Measurements from ENCODE around the gene NASP.

Gene NASP

GRCh38 chr1:45621895-45622523 is 38.2 kb downstream of the NASP start:
- no peak for FAIRE-seq

DNA sequence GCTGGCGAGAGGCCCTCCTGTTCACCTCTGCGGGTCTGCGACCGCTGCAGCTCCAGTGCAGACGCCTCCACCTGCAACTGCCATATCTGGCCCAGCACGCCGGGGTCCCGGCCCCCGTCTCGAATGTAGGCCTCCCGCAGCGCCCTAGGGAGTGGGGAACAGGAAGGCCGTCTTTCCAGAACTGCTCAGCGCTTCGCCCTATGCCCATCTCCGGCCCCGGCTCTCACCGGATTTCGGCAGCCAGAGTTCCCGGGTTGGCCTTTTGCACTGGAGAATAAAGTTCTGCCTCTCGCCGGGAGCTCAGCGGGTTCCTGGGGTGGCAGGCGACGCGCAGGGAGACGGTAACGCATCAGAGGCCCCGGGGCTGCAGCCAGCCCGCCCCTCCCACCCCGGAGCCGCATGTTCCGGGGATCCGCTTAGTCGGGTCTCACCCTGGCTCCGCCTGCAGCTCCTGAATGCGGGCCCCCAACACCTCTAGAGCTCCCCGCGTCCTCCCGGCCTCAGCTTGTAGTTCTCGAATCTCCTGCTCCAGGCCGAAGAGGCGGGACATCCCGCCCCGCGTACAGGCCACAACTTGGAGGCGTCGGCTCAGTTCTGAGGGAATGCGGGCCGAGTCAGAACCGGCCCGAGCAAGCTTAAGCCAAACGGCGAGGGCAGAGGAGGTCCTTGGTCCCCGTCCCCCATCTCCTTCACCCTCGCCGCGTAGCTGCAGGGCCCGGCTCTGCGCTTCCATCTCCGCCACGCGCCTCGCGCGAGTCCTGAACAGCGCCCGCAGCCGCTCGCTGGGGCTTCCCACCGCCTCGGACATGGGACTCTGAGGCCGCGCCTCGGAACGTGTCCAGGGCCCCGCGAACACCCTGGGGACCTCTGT is 38.9 kb downstream of the NASP start:
- FAIRE-seq, result no peak

GRCh38 chr1:45623972-45624371 is 40.1 kb downstream of the NASP start, which contains the start of gene CCDC17:
TSS of gene CCDC17 (minus strand) at chr1:45624054. CDS start at chr1:45623909, 145 bp downstream.
- no peak for FAIRE-seq

DNA sequence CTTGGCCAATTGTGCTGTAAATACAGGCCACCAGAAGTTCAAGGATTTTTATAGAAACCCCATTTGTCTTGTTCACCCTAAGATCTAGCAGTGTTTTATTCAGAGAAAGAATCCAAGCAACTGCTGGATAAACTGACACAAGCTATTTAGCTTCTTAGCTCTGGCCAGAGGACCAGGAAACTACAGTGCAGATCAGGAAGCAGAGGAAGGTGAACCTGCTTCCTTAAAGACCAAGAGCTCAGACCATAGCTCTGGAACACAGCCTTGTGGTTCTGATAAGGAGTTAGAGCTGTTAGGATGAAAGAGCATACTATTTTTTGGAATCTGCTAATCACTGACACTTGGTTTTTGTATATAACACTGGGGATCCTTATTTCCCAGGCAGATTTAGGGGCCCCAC is 45.2 kb downstream of the NASP start:
- FAIRE-seq, result no peak

DNA sequence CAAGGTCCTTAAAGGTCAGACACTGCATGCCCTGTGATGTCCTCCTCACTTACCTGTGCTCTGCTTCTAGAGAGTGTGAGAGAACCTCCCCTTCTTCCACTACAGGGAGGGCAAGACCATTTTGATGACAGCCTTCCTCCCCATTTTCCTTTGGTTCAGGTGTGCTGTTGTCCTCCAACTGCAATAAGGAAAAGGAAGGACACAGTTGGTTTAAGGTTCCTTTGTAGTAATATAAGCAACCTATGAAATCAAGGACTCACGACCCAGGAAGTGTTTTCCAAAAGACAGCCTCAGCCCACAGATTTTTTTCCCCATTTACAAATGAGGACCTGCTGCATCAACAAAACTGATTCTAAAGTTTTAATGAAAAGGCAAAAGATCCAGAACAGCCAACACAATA is 46.6 kb downstream of the NASP start:
- no peak for FAIRE-seq

DNA sequence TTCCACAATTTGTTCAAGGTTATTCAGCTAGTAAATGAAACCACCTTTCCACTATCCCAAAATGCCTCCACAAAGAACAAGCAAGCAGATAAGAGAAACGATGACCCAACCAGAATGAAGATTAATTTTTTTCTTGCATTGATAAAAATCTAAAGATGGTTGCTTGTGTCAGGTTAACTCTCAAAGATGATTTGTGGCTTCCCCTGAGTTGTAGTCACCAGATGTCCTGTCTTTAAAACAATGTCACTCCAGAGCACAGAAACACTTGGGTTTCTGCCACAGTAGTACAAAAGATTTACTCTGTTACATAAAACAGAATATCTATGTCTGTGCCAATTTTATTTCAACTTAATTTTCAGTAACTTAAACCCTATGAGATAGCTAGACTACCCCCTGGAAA is 51.4 kb downstream of the NASP start:
- no peak for FAIRE-seq

- FAIRE-seq, result no peak
These were observed 56.5 kb downstream of the NASP start for GRCh38 chr1:45640293-45640692.

DNA sequence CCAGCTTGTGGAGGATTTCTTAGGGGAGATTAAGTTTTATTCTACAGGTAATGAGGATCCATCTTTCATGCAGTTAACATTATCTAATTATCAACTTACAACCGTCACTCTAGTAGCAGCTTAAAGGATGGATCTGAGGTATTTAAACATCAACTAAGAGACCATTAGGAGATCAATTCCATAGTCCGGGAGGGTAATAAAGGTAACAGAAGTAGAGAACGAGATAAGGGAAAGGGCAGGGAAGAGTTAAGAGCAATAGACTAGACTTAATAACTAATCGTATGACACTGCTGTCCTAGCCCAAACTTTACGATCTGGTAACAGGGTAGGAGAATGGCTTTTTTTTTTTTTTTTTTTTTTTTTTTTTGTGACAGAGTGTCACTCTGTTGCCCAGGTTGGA is 59.5 kb downstream of the NASP start:
- no peak for FAIRE-seq

DNA sequence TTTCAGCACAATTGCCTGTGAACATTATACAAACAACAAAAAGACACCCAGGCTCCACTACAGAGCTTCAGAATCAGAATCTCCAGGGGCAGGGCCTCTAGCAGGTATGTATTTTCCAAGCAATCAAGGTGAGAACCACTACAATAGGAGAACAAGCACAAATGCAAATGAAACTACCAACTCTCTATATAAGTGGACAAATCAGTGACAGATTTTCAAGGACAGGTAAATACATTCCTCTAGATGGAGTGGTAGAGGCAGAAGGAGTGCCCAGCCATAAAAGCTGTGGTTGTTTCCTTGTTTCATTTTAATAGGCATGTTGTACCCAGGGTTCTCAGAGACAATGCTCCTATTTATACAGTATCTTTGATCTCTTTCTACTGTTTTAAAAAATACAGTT is 60.1 kb downstream of the NASP start:
- no peak for FAIRE-seq

DNA sequence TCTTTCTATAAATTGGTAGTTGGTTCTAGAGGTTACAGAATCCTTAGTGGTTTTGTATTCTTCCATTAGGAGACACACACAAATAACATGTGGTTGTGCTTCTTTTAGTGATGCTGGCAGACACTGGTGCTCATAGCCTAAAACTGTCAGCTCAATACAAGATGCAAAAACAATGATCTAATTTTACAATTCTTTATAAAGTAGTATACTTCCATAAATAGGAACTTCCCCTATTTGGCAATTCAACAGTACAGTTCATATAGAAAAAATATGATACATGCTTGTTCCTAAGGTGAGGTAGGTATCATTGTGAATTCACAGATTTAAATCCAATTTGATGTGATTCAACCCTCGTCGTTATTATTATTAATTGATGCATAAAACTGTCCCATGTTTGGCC is 60.8 kb downstream of the NASP start:
- FAIRE-seq, result no peak

DNA sequence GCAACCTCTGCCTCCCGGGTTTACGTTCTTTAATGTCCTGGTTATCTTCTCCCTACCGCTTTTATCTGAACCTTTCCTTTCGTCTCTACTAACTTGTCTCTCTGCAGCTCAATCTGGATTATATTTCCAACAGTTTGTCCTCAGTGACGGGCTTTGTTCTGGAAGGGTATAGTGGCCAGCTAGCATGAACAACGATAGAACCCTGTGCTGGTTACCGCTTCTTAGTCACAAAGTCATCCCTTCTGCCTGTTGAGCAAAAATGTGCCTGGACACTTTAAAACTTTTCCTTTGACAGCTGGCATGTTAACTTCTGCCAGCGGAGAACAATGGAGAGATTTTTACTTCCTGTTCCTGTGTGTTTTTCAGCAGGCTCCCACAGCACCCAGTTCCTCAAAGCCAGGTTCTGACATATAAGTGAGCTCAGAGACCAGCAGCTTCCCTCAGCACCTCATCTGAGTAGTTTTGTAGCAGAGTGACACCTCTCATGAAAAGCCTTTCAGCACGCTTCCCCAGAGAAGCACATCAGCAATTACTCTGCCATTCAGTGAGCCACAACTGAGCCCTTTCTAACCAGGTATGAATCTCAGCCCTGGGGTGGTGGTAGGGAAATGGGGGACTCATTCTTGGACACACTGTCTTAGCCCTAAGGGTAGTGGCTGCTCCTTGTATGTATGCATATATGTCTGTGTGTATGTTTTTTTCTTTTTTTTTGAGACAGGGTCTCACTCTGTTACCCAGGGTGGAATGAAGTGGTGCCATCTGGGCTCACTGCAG is 63.6 kb downstream of the NASP start:
- FAIRE-seq, result no peak

- no peak for FAIRE-seq
These were observed 70.9 kb downstream of the NASP start for GRCh38 chr1:45654540-45655280.

DNA sequence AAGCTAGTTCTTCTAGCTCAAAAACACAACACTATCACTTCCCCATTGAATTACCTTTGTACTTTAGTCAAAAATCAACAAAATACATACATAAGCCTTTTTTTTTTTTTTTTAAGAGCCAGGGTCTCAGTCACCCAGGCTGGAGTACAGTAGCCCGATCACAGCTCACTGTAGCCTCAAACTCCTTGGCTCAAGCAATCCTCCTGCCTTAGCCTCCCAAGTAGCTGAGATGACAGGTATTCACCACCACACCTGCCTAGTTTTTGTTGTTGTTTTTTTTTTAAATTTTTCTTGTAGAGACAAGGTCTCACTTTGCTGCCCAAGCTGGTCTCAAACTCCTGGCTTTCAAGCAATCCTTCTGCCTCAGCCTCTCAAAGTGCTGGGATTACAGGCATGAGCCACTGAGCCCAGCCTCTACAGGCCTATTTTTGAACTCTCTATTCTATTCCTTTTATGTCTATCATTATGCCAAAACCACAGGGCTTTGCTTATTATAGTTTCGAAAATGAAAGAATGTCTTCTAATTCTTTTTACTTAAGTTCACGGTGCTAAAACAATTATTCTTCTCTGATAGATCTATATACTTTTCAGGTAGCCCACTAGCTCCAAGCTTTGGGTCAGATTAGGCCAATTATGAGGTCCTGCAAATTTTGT is 72.9 kb downstream of the NASP start:
- FAIRE-seq, result no peak

- no peak for FAIRE-seq
These were observed 74.3 kb downstream of the NASP start for GRCh38 chr1:45658171-45658570.

DNA sequence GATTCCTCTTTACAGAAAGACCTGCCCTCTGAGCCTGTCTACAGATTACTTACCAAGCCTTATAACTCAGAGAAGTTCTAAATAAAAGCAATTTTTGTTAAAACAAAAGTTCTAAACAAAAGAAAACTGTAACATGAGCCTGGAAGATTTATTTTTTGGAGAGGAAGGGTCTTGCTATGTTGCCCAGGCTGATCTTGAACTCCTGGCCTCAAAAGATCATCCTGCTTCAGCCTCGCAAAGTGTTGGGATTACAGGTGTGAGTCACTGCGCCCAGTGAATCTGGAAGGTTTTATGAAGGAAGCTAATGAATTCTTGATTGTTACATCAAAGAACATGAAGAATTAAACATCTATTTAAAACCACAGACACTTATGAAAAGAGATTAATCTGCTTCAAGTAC is 75.4 kb downstream of the NASP start:
- FAIRE-seq, result no peak

GRCh38 chr1:45660336-45660735 is 76.5 kb downstream of the NASP start:
- no peak for FAIRE-seq

DNA sequence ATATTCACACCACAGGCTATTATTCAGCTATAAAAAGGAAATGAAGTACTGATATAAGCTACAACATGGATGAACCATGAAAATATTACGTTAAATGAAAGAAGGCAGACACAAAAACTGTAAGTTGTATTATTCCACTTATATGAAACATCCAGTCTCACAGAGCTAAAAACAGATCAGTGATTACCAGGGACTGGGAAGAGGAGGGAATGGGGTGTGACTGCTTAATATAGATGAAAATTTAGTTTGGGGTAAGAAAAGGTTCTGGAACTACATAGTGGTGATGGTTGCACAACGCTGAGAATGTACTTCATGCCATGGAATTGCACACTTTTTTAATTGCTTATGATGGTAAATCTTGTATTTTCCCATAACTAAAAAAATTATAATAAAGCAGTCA is 83.0 kb downstream of the NASP start:
- no peak for FAIRE-seq

- FAIRE-seq, result no peak
These were observed 83.7 kb downstream of the NASP start for GRCh38 chr1:45667321-45668111.
